ENCODE results near the gene ECSCR. TPM values are rescaled to one million over a fixed set of nuclear protein-coding genes. Genes with fewer than 3 reads are reported as not detected.

ECSCR gene
- total and polyA plus RNA-seq, 7 donors, result 7.6 to 25.4 (median 13.3) TPM

DNA sequence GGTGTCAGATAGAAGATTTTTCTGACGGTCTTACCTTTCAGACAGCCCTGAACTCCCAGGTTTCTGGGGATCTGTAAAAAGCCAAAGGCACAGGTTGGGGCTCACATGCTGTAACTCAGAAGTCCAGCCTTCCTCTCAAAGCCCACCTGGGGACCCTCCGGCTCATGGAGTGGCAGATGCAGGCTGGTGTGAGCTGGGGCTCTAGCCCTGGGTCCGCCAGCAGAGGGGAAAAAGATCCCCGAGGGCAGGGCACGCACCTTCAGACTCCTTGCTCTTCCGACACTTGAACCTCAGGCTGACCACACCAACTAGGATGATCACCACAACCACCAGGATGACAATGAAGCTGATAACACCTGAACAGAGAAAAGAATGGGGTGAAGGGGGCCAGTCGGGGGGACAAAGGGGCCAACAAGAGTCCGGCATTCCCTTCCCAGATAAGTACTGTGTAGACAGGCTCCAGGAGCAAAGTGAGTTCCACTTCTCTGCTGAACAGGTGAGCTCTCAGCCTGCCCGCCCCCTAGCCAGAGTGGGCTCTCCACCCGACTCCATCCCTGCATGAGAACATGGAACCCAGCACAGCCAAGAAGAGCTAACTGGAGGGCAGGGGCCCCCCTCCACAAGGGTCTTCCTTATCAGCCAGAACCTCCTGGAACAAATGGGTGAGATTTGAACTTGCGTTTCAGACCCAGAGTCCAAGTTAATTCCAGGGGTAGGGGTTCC, 7.8 kb downstream of the ECSCR start:
- H3K4me3 ChIP-seq, result no peak overlapping the region

GRCh38 chr5:139453683-139454567, 8.6 kb downstream of the ECSCR start:
- Histone ChIP-seq H3K9me3 (no peaks in the 10 kb centered on the region), H3K4me3 (no peak overlapping the region), H3K27ac (no peak overlapping the region), H3K4me1 (no peaks in the 10 kb centered on the region), H3K36me3 (ENCODE audit: insufficient read depth in 1 of 2, low read depth in 1 of 2) (no peaks in the 10 kb centered on the region), H3K27me3 (ENCODE audit: insufficient read depth in 3 of 3, low read length in 2 of 3) (no peaks in the 10 kb centered on the region)
- ATAC-seq (peak in 1 of 4 donors; percentile 19), DNase-seq (no peak)
- 79 to 90% (median 88%) methylated on average over 3 of the region's 3 CpGs for WGBS, 3 donors
- TF ChIP-seq CTCF (IDR thresholded peaks at IDR 0.05), result no peak
- intact Hi-C loops (cut with DNase I), result no loop called here

More for the DNA sequence above, 7.8 kb downstream of the ECSCR start:
- H3K36me3 ChIP-seq (ENCODE audit: insufficient read depth in 1 of 2, low read depth in 1 of 2), result no peaks in the 10 kb centered on the region
- intact Hi-C loops (cut with DNase I), result loop anchor here in 1 of 2 donors (5.0 kb wide), 1 partner anchor 38 kb away; no protein-coding TSS in a partner anchor
- H3K27ac ChIP-seq, result no peak overlapping the region
- no peak for TF ChIP-seq CTCF (IDR thresholded peaks at IDR 0.05)
- no peaks in the 10 kb centered on the region for H3K27me3 ChIP-seq (ENCODE audit: insufficient read depth in 3 of 3, low read length in 2 of 3)
- ATAC-seq, result no peak
- no peaks in the 10 kb centered on the region for H3K9me3 ChIP-seq
- WGBS, 3 donors, result 83 to 87% (median 87%) methylated on average over 11 of the region's 11 CpGs
- peak in 1 of 2 donors; percentile 24 for DNase-seq
- no peaks in the 10 kb centered on the region for H3K4me1 ChIP-seq

DNA sequence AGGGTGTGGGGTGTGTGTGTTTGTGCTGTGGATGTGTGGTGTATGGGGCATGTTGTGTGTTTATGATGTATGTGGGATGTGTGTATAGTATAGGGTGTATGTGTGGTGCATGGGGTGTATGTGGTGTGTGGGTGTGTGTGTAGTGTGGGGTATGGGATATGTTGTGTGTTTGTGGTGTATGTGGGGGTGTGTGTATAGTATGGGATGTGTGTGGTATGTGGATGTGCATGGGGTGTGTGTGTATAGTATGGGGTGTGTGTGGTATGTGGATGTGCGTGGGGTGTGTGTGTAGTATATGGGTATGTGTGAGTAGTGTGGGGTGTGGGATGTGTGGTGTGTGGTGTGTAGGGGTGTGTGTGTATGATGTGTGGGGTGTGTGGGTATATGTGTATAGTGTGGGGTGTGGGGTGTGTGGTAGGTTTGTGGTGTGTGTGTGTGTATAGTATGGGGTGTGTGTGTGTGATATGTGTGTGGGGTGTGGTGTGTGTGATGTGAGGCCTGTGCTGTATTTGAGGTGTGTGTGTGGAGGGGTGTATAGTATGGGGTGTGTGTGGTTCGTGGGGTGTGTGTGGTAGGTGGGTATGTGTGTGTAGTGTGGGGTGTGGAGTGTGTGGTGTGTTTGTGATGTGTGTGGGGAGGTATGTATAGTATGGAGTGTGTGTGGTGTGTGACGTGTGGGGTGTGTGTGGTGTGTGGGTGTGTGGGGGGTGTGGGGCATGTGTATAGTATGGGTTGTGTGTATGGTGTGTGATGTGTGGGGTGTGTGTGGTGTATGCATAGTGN, 10.5 kb downstream of the ECSCR start:
- H3K9me3 ChIP-seq, result no peaks in the 10 kb centered on the region
- H3K4me1 ChIP-seq, result no peaks in the 10 kb centered on the region
- DNase-seq (no peak), ATAC-seq (no peak)
- H3K36me3 ChIP-seq (ENCODE audit: insufficient read depth in 1 of 2, low read depth in 1 of 2), result no peaks in the 10 kb centered on the region
- H3K4me3 ChIP-seq, result no peak overlapping the region
- no peak overlapping the region for H3K27ac ChIP-seq
- no peak for TF ChIP-seq CTCF (IDR thresholded peaks at IDR 0.05)
- 75 to 83% (median 77%) methylated on average over 3 of the region's 3 CpGs for WGBS, 3 donors
- no peaks in the 10 kb centered on the region for H3K27me3 ChIP-seq (ENCODE audit: insufficient read depth in 3 of 3, low read length in 2 of 3)
- intact Hi-C loops (cut with DNase I), result no loop called here

- no peak overlapping the region for H3K4me3 ChIP-seq
Observed at GRCh38 chr5:139451176-139451575, 11.4 kb downstream of the ECSCR start.

More at GRCh38 chr5:139451176-139451575, 11.4 kb downstream of the ECSCR start:
- no peaks in the 10 kb centered on the region for H3K36me3 ChIP-seq (ENCODE audit: insufficient read depth in 1 of 2, low read depth in 1 of 2)
- no peaks in the 10 kb centered on the region for H3K4me1 ChIP-seq
- DNase-seq (no peak), ATAC-seq (no peak)
- no peaks in the 10 kb centered on the region for H3K27me3 ChIP-seq (ENCODE audit: insufficient read depth in 3 of 3, low read length in 2 of 3)
- no peak overlapping the region for H3K27ac ChIP-seq
- no peak for TF ChIP-seq CTCF (IDR thresholded peaks at IDR 0.05)
- WGBS, 3 donors, result 90 to 98% (median 95%) methylated on average over 2 of the region's 2 CpGs
- intact Hi-C loops (cut with DNase I), result no loop called here
- no peaks in the 10 kb centered on the region for H3K9me3 ChIP-seq
